Hippocampal formation (tissue), 2 donors: ENCODE data around the gene F11R.
"Not testable (repeated sequence)": the region's sequence is repeated elsewhere in the genome, so short reads cannot be mapped to it uniquely, and the experiment has no call there.

ENCODE experiments used
- DNase-seq, 2 donors: peaks; one replicate each; lab custom pipeline; 2025; lab: John Stamatoyannopoulos, UW

F11R gene

GRCh38 chr1:161044535-161044907 is 23.6 kb upstream of the F11R start:
- DNase-seq: no peak

GRCh38 chr1:161039546-161039945 is 18.6 kb upstream of the F11R start:
- DNase-seq: no peak

DNA sequence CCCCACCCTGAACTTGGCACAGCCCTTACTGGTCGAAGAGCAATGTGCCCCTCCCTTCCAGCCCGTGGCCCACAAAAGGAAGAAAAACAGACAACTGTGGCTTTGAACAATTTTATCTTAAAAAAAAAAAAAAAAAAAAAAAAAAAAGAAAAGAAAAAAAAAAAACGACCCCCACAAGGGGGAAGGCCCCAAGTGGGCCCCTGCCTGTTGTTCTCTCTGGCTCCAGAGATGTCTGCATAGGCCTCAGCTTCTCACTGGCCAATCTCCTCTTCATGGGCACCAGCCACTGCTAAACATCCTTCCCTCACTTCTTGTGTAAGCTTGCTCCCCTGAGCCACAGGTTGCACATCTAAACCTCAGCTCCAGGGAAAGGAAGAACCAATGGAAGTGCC is 18.2 kb upstream of the F11R start:
- no peak for DNase-seq

DNA sequence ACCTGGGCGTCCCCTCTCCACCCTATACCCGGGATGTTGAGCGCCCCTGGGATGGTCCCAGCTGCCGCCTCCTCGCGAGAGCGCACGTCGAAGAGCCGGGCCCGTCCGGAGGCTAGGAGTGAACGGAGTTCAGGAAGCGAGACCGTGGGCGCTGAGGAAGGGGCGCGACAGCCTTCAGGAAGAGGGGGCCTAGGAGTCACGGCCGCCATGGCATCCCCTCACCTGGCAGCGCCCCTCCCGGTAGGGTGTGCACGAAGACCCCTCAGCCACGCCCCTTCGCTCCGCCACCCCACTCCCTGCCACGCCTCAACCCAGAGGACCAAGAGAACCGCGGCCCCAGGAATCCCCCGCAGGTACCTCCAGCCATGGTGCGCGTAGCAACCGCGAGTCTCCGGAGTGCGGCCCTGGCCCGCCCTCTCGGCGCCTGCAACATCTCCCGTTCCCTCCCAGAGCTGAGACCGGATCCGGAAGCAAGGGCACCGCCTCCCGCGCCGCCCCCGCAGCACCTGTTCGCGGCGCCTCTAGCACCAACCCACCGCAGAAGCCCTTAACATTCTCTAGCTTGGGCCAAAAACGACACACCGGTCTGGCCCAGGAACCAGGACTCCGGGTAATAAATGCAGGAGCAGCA is 17.7 kb upstream of the F11R start, which contains the start of gene TSTD1:
Gene TSTD1 (minus strand): TSS at position 442 of the 631 bp plus-strand sequence. CDS start 75 bp downstream, at position 367.
- peak in 1 of 2 donors; percentile 16 for DNase-seq

- no peak for DNase-seq
Measured at GRCh38 chr1:161037661-161038522, 16.9 kb upstream of the F11R start.

- no peak for DNase-seq
Measured at GRCh38 chr1:161033751-161034150, 12.8 kb upstream of the F11R start.

GRCh38 chr1:161032409-161032808 is 11.5 kb upstream of the F11R start:
- DNase-seq: no peak

DNA sequence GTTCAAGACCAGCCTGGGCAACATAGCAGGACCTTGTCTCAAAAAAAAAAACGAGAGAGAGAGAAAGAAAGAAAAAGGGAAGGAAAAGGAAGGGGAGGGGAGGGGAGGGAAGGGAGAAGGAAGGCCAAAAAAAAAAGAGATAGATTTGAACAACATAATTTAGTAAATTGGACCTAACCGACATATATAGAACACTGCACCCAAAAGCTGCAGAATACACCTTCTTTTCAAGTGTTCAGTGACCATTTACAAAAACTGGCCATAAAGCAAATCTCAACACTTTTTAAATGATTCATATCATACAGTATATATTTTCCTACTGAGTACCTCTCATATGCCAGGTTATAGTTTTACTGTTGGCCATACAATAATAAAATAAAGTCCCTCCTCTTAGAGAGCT is 10.9 kb upstream of the F11R start:
- DNase-seq: no peak

- not testable (repeated sequence) for DNase-seq
Measured at GRCh38 chr1:161029466-161029865, 8.5 kb upstream of the F11R start.

DNA sequence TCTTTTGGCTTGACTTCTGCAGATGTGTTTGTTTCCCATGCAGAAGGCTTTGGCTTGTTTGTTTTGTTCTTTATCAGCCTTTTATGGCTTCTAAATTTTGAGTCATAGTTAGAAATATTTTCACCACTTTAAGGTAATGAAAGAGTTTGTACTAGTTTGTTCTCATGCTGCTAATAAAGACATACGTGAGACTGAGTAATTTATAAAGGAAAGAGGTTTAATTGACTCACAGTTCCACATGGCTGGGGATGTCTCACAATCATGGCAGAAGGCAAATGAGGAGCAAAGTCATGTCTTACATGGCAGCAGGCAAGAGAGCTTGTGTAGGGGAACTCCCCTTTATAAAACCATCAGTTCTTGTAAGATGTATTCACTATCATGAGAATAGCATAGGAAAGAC is 6.0 kb upstream of the F11R start:
- not testable (repeated sequence) for DNase-seq

DNA sequence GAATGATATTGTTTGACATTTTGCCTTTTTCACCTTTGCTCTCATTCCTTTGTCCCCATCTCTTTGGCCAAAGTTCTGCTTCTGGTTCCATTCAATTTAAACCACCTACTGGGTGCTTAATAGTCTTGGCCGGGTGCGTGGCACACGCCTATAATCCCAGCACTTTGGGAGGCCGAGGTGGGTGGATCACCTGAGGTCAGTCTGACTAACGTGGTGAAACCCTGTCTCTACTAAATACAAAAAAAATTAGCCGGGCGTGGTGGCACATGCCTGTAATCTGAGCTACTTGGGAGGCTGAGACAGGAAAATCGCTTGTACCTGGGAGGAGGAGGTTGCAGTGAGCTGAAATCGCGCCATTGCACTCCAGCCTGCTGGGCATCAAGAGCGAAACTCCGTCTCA is 1.5 kb upstream of the F11R start:
- DNase-seq: not testable (repeated sequence)

- no peak for DNase-seq
Measured at GRCh38 chr1:161021970-161022353, 1.0 kb upstream of the F11R start.

DNA sequence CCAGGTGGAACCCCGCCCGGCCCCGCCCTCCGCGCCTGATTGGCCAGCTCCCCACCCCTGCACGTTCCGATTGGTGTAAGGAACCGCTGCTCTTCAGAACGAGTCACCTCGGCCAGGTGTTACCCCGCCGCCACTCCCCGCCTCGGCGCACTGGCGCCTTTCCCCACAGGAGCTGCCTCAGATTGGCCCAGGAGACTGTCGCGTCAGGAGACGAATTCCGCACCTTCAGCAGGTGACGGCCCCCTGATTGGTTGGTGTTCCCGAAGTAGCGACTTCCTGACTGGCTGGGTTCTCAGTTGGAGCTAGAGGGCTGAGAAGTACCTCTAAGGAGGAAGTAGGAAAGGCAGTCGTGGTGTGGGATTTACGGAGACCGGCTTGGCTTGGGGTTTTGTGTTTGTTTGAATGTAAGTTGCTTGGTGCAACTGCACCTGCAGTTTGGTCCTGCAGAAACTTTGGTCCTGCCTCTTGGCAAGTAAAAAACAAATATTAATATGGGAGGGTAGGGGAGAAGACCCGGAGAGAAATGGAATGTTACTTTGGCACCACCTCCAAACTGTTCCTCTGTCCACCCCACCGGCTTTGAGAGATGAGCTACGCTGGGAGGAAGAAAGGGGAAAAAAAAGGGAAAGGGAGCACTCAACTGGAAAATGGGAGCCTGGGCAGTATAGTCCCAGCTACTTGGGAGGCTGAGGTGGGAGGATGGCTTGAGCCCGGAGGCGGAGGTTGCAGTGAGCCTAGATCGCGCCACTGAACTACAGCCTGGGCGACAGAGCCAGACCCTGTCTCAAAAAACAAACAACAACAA is 415 bp upstream of the F11R start:
- peak in 1 of 2 donors; percentile 53 for DNase-seq

- DNase-seq: no peak
Measured at GRCh38 chr1:161019751-161020495, 1.0 kb downstream of the F11R start.

DNA sequence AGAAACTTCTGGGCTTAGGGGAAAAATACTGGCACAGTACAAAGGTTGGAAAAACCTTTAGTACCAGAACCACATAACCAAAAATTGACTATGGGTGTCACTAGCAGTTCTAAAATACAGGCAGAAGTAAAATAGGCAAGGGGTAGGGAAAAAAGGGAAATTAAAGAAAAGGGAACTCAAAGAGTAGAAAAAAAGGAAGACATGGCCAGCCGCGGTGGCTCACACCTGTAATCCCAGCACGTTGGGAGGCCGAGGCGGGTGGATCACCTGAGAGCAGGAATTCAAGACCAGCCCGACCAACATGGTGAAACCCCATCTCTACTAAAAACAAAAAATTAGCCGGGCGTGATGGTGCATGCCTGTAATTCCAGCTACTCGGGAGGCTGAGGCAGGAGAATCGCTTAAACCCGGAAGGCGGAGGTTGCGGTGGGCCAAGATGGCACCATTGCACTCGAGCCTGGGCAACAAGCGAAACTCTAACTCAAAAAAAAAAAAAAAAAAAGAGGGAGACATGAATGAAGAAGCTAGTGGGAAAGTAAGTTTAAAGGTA is 1.8 kb downstream of the F11R start:
- DNase-seq: not testable (repeated sequence)

GRCh38 chr1:161018631-161018930 is 2.4 kb downstream of the F11R start:
- DNase-seq: no peak

DNA sequence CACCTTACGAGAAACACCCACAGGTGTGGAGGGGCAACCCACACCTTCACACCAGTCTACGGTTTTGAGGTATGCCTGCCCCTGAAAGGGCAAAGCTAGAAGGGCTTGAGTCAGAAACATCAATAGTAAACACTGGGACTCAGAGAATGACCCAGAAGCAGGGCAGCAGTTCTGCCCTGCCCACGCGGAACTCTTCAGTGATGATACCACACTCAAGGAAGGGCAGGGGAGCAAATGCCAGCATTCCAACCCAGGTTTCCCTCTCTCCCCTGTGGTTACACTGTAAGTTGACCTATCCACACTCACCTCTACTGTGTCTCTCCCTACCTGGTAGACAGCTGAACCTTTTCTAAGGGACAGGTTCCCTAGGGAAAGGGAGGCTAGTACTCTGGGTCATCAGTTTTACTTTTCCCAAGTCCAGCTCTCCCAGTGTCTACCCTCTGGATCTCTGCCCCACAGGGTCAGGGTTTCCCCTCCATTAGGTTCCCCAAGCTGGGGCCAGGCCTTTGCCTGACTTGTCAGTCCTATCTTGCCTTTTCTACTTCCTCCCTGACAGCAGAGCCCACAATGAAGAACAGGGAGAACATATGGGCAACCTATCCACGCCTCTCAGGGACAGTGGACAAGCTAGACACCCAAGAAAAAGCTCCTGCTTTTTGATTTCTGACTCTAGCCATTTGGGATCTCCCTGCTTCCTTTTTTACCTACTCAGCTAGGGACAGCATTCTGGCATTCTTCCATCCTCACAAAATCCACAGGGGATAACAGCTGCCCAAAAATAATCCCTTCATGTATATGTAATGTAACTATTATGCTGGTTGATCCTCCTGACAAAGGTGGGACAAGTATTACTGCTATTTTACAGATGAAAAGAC is 3.0 kb downstream of the F11R start:
- no peak for DNase-seq

GRCh38 chr1:161017181-161017580 is 3.8 kb downstream of the F11R start:
- not testable (repeated sequence) for DNase-seq

GRCh38 chr1:161016683-161017082 is 4.3 kb downstream of the F11R start:
- DNase-seq: not testable (repeated sequence)

DNA sequence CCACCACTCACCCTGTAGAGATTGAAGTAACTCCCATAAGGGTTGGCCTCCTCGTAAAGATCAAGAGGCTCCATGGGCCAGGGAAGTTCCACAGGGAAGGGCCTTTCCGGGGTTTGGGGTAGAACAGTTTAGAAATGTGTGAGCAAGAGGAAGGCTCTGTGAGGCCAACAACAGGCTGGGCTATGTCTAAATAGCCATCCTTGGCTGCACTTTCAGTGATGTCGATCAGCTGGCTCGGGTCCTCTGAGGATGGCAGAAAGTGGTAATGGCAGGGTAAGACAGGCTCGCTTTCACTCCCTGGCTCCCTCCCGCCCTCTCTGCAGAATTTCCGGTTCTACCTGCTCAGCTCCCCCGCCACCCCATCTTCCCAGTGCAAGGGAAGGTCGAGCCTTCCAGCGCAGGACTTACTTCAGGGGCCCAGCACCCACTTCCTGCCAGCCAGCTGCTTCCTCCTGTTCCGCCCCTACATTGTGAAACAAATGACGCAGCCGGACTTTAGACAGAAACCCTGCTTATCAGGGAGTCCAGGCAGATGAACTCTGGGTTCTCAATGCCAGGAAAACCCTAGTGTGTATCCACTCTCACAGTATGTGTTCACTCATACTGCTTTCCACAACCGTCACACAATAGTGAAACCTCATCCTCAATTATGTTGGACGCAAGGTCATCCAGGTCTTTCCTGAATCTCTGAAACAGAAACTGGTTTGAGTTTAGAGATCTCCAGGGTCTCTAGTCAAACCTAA is 7.3 kb downstream of the F11R start:
- DNase-seq: peak in 1 of 2 donors; percentile 25
